Measurements from ENCODE around the gene ADARB2. TPM values are rescaled to one million over a fixed set of nuclear protein-coding genes. Genes with fewer than 3 reads are reported as not detected.

The ADARB2 gene
- total RNA-seq, 4 donors from 2014 or later: 1.3 to 5.4 (median 1.8) TPM

DNA sequence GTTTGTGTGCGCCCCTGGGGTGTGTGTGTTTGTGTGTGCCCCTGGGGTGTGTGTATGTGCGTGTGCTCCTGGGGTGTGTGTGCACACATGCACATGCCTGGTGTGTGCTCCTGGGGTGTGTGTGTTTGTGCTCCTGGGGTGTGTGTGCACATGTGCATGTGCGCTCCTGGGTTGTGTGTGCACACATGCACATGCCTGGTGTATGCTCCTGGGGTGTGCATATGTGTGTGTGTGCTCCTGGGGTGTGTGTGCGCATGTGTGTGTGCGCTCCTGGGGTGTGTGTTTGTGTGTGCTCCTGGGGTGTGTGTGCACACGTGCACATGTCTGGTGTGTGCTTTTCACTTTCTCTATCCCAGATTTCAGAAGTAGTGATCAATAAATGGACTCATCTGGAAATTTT, 360.1 kb downstream of the ADARB2 start:
- TF ChIP-seq POLR2A (IDR thresholded peaks at IDR 0.05): no peak
- no peak for TF ChIP-seq POLR2AphosphoS5 (IDR thresholded peaks at IDR 0.05)
- no peak for TF ChIP-seq EP300 (IDR thresholded peaks at IDR 0.05)
- TF ChIP-seq, protein P1, sequence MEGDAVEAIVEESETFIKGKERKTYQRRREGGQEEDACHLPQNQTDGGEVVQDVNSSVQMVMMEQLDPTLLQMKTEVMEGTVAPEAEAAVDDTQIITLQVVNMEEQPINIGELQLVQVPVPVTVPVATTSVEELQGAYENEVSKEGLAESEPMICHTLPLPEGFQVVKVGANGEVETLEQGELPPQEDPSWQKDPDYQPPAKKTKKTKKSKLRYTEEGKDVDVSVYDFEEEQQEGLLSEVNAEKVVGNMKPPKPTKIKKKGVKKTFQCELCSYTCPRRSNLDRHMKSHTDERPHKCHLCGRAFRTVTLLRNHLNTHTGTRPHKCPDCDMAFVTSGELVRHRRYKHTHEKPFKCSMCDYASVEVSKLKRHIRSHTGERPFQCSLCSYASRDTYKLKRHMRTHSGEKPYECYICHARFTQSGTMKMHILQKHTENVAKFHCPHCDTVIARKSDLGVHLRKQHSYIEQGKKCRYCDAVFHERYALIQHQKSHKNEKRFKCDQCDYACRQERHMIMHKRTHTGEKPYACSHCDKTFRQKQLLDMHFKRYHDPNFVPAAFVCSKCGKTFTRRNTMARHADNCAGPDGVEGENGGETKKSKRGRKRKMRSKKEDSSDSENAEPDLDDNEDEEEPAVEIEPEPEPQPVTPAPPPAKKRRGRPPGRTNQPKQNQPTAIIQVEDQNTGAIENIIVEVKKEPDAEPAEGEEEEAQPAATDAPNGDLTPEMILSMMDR (IDR thresholded peaks at IDR 0.05): no peak
- peaks cover 0 to 6% (median 0%) of the 10 kb centered on the region in 3 donors for H3K4me1 ChIP-seq
- no peak overlapping the region for H3K27ac ChIP-seq
- ATAC-seq: no peak
- no peak overlapping the region for H3K4me3 ChIP-seq
- H3K9me3 ChIP-seq: no peaks in the 10 kb centered on the region
- WGBS, 2 donors (ENCODE audit: low coverage in 1 of 2): 80% methylated on average over 3 of the region's 6 CpGs; no CpG with 5 or more reads in 1 of the 2 donors
- H3K36me3 ChIP-seq: no peaks in the 10 kb centered on the region
- peaks cover 57% of the 10 kb centered on the region for H3K27me3 ChIP-seq

DNA sequence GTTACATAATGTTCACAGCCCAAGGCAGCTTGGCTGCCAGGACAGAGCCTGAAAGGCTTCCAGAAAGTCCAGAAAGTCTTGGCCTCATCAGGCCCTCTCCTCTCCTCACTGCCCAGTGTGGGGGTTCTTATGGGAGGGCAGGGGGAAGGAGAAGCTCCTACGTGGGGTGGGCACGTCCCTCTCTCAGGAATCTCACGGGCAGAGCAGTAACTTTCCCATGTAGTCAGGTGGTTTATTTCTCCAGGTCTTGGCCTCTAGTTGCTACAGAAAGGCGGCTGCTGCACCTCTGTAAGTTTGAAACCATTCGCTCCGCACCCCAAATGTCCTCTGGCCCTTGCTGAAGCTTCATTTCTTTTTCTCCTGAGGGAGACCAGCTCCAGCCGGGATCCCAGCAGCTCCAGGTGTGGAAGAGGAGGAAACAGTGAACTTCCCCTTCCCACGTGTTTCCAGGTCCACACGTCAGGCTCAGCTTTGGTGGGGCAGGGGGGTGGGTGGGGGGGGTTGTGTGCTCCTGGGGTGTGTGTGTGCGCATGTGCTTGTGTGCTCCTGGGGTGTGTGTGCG, 360.9 kb downstream of the ADARB2 start:
- Histone ChIP-seq H3K27me3 (peaks cover 53% of the 10 kb centered on the region), H3K9me3 (no peaks in the 10 kb centered on the region), H3K36me3 (no peaks in the 10 kb centered on the region), H3K4me1 (peaks cover 0 to 6% (median 0%) of the 10 kb centered on the region in 3 donors), H3K4me3 (no peak overlapping the region), H3K27ac (no peak overlapping the region)
- WGBS, 2 donors (ENCODE audit: low coverage in 1 of 2): 83% methylated on average over 1 of the region's 11 CpGs; no CpG with 5 or more reads in 1 of the 2 donors
- no peak for TF ChIP-seq POLR2AphosphoS5 (IDR thresholded peaks at IDR 0.05)
- TF ChIP-seq EP300 (IDR thresholded peaks at IDR 0.05): no peak
- TF ChIP-seq, protein P1 (IDR thresholded peaks at IDR 0.05): no peak
- TF ChIP-seq POLR2A (IDR thresholded peaks at IDR 0.05): no peak
- no peak for ATAC-seq

DNA sequence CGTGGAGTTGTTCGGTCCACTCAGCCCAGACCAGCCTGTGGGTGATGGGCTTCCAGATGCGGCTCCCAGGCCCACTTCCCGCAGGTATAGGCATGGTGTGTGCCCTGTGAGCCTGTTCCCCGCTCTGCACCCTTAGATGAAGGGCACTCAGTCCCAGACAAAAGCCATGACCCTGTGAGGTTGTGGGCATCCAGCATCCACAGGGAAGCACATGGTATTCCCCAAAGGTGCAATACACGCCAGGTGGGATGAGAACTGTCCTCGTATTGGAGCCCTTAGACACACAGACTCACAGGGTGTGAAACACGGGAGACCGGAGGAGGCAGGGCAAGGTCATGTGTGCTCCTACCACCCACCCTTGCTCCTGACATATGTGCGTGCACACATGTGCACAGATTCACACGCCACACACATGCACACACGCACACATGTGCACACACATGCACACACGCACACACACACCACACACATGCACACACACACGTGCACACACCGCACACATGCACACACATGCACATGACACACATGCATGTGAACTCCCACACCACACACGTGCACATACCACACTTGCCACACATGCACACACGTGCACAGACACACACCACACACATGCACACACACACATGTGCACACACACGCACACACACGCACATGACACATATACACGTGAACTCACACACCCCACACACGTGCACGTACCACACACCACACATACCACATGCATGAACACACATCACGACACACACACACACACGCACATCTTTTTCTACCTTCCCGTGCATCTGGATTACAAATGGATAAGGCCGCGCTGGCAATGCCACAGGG, 361.8 kb downstream of the ADARB2 start:
- Histone ChIP-seq H3K9me3 (no peaks in the 10 kb centered on the region), H3K36me3 (no peaks in the 10 kb centered on the region), H3K4me1 (peaks cover 0 to 6% (median 0%) of the 10 kb centered on the region in 3 donors), H3K4me3 (no peak overlapping the region), H3K27ac (no peak overlapping the region), H3K27me3 (peaks cover 46% of the 10 kb centered on the region)
- TF ChIP-seq, protein P1 (IDR thresholded peaks at IDR 0.05): no peak
- TF ChIP-seq POLR2AphosphoS5 (IDR thresholded peaks at IDR 0.05) (no peak), EP300 (IDR thresholded peaks at IDR 0.05) (no peak), POLR2A (IDR thresholded peaks at IDR 0.05) (no peak)
- 87 to 88% methylated on average over 12 to 17 of the region's 27 CpGs for WGBS, 2 donors (ENCODE audit: low coverage in 1 of 2)
- no peak for ATAC-seq

DNA sequence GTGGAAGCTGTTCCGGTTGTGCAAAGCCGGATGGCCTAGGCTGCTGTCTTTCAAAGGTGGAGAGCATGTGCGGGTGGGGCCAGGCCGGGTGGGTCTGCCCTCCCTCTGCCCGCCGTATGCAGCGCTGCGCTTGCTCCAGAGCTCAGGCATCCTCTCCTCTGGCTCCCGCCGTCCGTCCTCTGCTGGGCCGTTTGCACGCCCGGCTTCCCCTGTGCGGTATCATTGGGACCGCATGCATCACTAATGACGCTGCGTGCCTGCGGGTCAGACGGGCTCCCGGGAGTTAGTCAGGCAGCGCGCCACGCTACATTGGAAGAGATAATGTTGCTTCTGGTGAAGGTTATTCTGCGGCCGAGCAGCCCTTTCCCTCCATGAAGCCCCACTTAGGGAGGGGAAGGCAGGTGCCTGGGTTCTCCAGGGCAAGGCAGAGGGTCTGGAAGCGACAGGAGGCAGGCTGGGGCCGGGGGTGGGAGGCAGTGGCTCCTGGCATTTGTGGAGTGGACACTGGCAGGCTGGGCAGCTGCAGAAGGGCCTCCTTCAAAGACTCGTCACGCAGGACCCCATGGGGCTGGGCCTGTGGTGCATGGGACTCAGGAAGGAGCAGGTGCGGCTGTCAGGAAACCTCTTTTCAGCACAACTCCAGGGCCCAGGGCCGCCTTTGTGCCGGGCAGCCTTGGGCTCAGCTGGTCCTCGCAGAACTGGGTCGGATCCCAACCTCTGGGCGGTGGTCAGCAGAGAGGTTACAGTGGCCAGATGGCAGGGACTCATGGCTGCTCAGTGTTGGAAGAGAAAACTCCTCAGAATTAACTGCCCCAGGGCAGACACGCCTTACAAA, 362.6 kb downstream of the ADARB2 start:
- 97 to 100% methylated on average over 1 to 6 of the region's 37 CpGs for WGBS, 2 donors (ENCODE audit: low coverage in 1 of 2)
- Histone ChIP-seq H3K27me3 (peaks cover 39% of the 10 kb centered on the region), H3K4me3 (no peak overlapping the region), H3K27ac (no peak overlapping the region), H3K9me3 (no peaks in the 10 kb centered on the region), H3K36me3 (no peaks in the 10 kb centered on the region), H3K4me1 (no peaks in the 10 kb centered on the region)
- ATAC-seq: no peak
- no peak for TF ChIP-seq EP300 (IDR thresholded peaks at IDR 0.05)
- no peak for TF ChIP-seq POLR2A (IDR thresholded peaks at IDR 0.05)
- no peak for TF ChIP-seq POLR2AphosphoS5 (IDR thresholded peaks at IDR 0.05)
- TF ChIP-seq, protein P1 (IDR thresholded peaks at IDR 0.05): no peak
